ENCODE results near the gene EZR. TPM values are rescaled to one million over a fixed set of nuclear protein-coding genes. Genes with fewer than 3 reads are reported as not detected.
A peak's percentile ranks its signal among the peaks of the same experiment; 100 is the strongest.

EZR gene
- total and polyA plus RNA-seq, 9 of the 15 experiments (the other 6 are each of a cell fraction or from before 2014, with no cell fraction given): 36.5 to 162 (median 104) TPM

DNA sequence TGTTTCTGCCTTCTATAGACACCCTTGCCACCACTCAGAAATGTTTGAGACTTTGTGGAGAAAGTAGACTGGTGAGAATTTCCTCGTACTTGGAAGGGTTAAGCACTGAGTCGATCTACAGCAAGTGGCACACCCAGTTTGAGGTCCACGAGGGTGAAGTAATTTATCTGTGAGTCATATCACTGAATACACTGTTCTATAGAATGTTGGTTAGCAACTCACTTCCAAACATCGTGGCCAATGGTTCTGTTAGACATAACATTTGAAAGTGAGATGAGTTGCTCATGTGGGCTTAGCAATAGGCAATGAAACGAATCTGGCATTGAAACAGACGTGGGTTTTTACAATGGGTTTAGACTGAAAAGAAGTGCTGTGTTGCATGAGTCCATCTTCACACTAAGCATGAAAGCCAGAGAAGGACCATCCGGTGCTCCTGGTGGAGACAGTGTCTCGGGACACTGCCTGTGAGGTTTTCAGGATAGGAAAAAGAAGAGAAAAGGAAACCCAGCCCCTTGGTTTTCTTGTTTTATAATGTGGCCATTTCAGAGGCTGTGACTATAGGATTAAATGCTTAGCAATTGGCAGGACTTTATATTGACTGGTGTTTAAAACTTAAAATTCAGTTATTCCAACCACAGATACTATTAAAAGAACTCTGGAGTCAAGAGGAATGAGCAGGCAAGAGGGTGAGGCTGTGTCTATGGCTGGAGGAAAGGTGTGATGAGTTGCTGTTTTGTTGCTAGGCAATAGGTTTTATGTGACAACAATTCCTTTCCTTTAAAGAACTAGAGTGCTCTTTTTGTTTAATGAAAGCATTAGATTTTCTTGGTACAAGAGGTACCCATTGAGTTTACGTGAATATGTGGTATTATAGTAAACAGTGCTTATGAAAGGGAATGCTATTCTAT lies 31.0 kb upstream of the EZR start (continued):
- TF ChIP-seq ATF1 (CRISPR knock-in tag; IDR thresholded peaks at IDR 0.05) (no peak), ATF1 (tag; IDR thresholded peaks at IDR 0.05) (peak; percentile 73; the same call in 1 of the 2 replicates), ESRRA (IDR thresholded peaks at IDR 0.05; ENCODE audit: borderline replicate concordance, low read depth) (0 out of 2 replicates have a peak, but pooled peaks have one; percentile 12), NCOA1 (IDR thresholded peaks at IDR 0.05; ENCODE audit: low read depth) (peak; percentile 44; the same call in 1 of the 2 replicates), NFYB (IDR thresholded peaks at IDR 0.05; ENCODE audit: extremely low read depth, insufficient read length) (no peak), EZH2 (IDR thresholded peaks at IDR 0.05; ENCODE audit: borderline replicate concordance, low read depth, low read length) (no peak), CHD4 (IDR thresholded peaks at IDR 0.05; ENCODE audit: insufficient read depth, insufficient replicate concordance, low read depth, low read length, poor library complexity, severe bottlenecking) (no peak), MITF (IDR thresholded peaks at IDR 0.05) (no peak), NR2C1 (IDR thresholded peaks at IDR 0.05) (no peak), NR2C1 (tag; IDR thresholded peaks at IDR 0.05) (no peak), AFF1 (IDR thresholded peaks at IDR 0.05; ENCODE audit: low read depth in 1 of 2, partially characterized antibody in 2 of 2) (peak; percentile 38 to 41), SAFB (IDR thresholded peaks at IDR 0.05; ENCODE audit: borderline replicate concordance, low read depth, low read length) (no peak), POLR3G (IDR thresholded peaks at IDR 0.05; ENCODE audit: extremely low read depth, insufficient read length, insufficient replicate concordance) (no peak)
- TF ChIP-seq, protein P1, sequence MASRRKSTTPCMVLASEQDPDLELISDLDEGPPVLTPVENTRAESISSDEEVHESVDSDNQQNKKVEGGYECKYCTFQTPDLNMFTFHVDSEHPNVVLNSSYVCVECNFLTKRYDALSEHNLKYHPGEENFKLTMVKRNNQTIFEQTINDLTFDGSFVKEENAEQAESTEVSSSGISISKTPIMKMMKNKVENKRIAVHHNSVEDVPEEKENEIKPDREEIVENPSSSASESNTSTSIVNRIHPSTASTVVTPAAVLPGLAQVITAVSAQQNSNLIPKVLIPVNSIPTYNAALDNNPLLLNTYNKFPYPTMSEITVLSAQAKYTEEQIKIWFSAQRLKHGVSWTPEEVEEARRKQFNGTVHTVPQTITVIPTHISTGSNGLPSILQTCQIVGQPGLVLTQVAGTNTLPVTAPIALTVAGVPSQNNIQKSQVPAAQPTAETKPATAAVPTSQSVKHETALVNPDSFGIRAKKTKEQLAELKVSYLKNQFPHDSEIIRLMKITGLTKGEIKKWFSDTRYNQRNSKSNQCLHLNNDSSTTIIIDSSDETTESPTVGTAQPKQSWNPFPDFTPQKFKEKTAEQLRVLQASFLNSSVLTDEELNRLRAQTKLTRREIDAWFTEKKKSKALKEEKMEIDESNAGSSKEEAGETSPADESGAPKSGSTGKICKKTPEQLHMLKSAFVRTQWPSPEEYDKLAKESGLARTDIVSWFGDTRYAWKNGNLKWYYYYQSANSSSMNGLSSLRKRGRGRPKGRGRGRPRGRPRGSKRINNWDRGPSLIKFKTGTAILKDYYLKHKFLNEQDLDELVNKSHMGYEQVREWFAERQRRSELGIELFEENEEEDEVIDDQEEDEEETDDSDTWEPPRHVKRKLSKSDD (conservative IDR thresholded peaks at IDR 0.05; ENCODE audit: low read length): no peak
- TF ChIP-seq, protein P2, sequence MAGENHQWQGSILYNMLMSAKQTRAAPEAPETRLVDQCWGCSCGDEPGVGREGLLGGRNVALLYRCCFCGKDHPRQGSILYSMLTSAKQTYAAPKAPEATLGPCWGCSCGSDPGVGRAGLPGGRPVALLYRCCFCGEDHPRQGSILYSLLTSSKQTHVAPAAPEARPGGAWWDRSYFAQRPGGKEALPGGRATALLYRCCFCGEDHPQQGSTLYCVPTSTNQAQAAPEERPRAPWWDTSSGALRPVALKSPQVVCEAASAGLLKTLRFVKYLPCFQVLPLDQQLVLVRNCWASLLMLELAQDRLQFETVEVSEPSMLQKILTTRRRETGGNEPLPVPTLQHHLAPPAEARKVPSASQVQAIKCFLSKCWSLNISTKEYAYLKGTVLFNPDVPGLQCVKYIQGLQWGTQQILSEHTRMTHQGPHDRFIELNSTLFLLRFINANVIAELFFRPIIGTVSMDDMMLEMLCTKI (IDR thresholded peaks at IDR 0.05; ENCODE audit: partially characterized antibody): no peak
- TF ChIP-seq, protein P3, sequence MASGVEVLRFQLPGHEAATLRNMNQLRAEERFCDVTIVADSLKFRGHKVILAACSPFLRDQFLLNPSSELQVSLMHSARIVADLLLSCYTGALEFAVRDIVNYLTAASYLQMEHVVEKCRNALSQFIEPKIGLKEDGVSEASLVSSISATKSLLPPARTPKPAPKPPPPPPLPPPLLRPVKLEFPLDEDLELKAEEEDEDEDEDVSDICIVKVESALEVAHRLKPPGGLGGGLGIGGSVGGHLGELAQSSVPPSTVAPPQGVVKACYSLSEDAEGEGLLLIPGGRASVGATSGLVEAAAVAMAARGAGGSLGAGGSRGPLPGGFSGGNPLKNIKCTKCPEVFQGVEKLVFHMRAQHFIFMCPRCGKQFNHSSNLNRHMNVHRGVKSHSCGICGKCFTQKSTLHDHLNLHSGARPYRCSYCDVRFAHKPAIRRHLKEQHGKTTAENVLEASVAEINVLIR (CRISPR knock-in tag; IDR thresholded peaks at IDR 0.05): no peak
